GM12864 (cell line): ENCODE measurements around the gene RNF17.

Experiments
- DNase-seq: peaks from one replicate; pipeline ENCODE4 v3.0.0-alpha.2; 2011; ENCODE audit warnings: low read depth
- H3K4me3 ChIP-seq: 2 replicates; pipeline ENCODE4 v1.5.1; 2011; ENCODE audit warnings: mild to moderate bottlenecking, low read depth, low read length, control low read depth
- TF ChIP-seq, protein P1 (sequence below): IDR thresholded peaks from 2 replicates; pipeline ENCODE4 v1.5.1; 2011; ENCODE audit warnings: low read depth, mild to moderate bottlenecking, moderate library complexity, low read length, control low read depth, inconsistent platforms; ENCODE audit errors: missing control alignments

RNF17 gene

DNA sequence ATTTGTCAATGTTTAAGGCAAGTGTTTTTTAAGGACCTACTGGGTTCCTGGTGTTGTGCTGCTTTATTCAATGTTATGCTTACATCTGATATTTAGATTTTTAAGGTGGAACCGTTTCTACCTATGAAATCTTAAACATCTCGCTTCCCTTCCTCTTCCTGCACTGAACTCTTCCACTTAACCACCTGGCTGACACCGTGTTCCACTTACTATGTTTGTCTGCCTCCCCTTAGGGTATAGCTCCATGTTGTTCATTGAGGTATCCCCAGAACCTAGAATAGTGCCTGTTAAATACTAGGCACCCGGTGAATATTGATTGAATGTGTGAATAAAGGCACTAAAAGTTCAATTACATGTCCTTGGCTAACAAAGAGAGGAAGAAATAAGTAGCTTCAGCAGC is 104.9 kb downstream of the RNF17 start:
- TF ChIP-seq, protein P1, sequence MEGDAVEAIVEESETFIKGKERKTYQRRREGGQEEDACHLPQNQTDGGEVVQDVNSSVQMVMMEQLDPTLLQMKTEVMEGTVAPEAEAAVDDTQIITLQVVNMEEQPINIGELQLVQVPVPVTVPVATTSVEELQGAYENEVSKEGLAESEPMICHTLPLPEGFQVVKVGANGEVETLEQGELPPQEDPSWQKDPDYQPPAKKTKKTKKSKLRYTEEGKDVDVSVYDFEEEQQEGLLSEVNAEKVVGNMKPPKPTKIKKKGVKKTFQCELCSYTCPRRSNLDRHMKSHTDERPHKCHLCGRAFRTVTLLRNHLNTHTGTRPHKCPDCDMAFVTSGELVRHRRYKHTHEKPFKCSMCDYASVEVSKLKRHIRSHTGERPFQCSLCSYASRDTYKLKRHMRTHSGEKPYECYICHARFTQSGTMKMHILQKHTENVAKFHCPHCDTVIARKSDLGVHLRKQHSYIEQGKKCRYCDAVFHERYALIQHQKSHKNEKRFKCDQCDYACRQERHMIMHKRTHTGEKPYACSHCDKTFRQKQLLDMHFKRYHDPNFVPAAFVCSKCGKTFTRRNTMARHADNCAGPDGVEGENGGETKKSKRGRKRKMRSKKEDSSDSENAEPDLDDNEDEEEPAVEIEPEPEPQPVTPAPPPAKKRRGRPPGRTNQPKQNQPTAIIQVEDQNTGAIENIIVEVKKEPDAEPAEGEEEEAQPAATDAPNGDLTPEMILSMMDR, result no peak
- H3K4me3 ChIP-seq, result no peak overlapping the region
- no peak for DNase-seq

DNA sequence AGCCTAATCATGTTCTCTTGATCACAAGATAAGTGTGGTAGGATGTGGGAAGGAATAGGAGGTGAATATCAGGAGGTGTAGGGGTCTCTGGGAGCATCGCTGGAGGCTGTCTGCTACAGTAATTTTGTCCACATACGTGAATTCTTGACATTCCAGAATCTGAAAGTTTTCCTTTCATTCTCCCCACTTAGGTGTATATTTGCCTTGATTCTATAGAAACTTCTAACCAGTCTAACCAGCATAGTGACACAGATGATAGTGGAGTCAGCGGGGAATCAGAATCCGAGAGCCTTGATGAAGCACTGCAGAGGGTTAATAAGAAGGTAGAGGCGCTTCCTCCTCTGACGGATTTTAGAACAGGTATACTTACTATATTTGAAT is 106.4 kb downstream of the RNF17 start:
- no peak overlapping the region for H3K4me3 ChIP-seq
- TF ChIP-seq, protein P1, result no peak
- DNase-seq, result no peak

DNA sequence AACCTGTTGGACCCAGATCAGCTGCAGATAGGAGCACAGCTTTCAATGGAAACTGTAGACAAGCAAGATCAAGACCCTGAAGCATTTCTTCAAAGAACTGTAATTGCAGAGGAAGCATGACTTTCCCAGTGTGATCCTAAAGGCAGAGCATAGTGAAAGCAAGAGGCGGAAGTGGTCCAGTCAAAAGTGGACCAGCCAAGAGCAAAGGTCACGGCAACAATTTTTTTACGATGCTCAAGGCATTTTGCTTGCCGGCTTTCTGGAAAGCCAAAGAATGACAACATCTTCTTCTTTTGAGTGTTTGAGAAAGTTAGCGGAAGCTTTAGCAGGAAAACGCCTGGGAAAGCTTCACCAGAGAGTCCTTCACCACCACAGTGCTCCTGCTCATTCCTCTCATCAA is 111.6 kb downstream of the RNF17 start:
- no peak overlapping the region for H3K4me3 ChIP-seq
- TF ChIP-seq, protein P1, result no peak
- DNase-seq, result no peak

DNA sequence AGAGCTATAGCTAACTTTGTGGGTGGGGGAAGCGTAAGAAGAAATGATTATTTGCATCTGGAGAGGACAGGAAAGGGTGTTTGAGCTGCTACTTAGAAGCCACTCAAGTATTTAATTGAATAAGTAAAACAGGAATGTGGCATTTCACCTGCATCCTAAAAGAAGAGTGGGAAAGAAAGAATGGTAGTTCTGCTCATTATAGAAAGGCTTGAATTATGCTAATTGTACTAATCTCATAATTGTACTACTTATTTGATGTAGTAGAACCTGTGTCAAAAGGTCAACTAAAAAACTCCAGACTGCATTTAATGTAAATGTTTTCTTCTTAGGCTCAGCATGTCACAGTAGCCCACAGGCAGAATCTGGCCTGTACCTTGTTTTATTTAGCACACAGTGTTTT is 113.6 kb downstream of the RNF17 start:
- no peak overlapping the region for H3K4me3 ChIP-seq
- TF ChIP-seq, protein P1, result no peak

DNA sequence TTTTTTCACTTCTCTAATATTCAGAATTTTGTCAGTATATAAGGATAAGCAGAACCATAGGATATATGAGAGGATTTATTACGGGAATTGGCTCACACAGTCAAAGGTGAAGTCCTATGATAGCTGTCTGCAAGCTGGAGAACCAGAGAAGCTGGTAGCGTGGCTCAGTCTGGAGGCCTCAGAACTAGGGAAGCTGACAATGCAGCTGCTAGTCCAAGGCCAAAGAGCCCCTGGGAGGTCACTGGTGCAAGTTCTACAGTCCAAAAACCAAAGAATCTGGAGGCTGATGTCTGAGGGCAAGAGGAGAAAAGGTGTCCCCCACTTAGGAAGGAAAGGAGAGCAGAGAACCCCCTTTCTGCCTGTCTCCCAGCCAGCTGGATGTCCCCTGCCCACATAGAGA is 114.4 kb downstream of the RNF17 start:
- DNase-seq, result no peak
- TF ChIP-seq, protein P1, result no peak
- H3K4me3 ChIP-seq, result no peak overlapping the region

More for the DNA sequence above, 113.6 kb downstream of the RNF17 start:
- DNase-seq, result no peak

DNA sequence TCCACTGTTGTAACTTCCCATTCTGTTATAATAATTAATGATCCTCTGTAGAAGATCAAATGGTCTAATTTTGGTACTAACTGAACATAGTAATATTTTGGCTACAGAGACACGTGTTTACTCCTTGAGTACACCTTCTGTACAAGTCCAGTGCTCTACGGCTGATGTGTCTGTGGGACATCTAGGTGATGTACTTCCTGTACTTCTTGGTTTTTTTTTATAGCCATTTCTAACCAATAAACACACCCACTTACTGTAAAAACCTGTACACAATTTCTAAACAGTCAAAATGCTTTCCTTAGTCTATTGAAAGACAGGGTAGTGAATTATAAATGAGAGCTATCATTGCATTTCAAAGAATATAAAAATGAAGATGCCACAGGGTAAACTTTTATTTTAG is 118.7 kb downstream of the RNF17 start:
- TF ChIP-seq, protein P1, result no peak
- DNase-seq, result no peak
- H3K4me3 ChIP-seq, result no peak overlapping the region

DNA sequence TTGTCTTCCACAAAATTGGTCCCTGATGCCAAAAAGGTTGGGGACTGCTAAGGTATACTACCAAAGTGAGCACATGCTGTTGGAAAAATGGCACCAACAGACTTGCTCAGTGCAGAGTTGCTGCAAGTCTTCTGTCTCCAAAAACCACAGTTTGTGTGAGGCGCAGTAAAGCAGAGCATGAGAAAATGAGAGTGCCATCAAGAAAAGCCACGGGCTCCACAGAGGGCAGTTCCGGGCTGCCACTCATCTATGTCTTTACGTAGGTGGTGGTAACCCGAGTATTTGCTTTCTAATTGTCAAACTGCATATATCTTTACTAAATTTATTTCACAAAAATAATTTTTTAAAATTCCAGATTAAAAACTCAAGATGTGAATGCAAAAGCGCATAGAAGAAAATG is 123.8 kb downstream of the RNF17 start:
- TF ChIP-seq, protein P1, result no peak
- DNase-seq, result no peak
- no peak overlapping the region for H3K4me3 ChIP-seq
